CD4-positive, alpha-beta T cell (primary cell): ENCODE measurements around the gene CLDN24. TPM values are rescaled to one million over a fixed set of nuclear protein-coding genes. Genes with fewer than 3 reads are reported as not detected.

Source experiments
- ATAC-seq: fragments of 200-7000 bp; cut with Tn5 transposase; one replicate; pipeline ENCODE4 v1.10.0; 2022; ENCODE audit warnings: mild to moderate bottlenecking; ENCODE audit not compliant: poor library complexity
- CTCF ChIA-PET: fragments of 350-600 bp; sonication (Branson Sonifier 250); formaldehyde crosslinking; loops from one replicate; lab custom pipeline; 2021; ENCODE audit warnings: antibody characterized with exemption, inconsistent platforms; lab: Charles Lee
- POLR2A ChIA-PET: fragments of 350-600 bp; sonication (Branson Sonifier 250); formaldehyde crosslinking; loops from one replicate; lab custom pipeline; 2021; ENCODE audit warnings: antibody characterized with exemption, inconsistent platforms; lab: Charles Lee
- DNase-seq, 14 experiments: peaks; one replicate each; pipeline ENCODE4 v3.0.0-alpha.2; 2013 to 2020; ENCODE audit warnings: mixed read lengths in 2 of 14
- H3K27ac ChIP-seq, 2 donors: one replicate each; pipeline versions ENCODE4 v1.5.1 to v1.7.0; 2013; ENCODE audit warnings: low read length in 2 of 2, low read depth in 1 of 2, mild to moderate bottlenecking in 1 of 2
- H3K27me3 ChIP-seq, 2 experiments: 1 replicate in 1 of 2; 2 replicates in 1 of 2; pipeline versions ENCODE4 v1.6.1 to v1.7.0; 2013; ENCODE audit warnings: low read length in 2 of 2, control low read depth in 1 of 2, mild to moderate bottlenecking in 1 of 2, moderate library complexity in 1 of 2; ENCODE audit not compliant: insufficient read depth in 2 of 2, control insufficient read depth in 1 of 2
- H3K36me3 ChIP-seq: one replicate; pipeline ENCODE4 v1.6.1; 2013; ENCODE audit warnings: low read length, control low read depth; ENCODE audit not compliant: insufficient read depth
- H3K4me1 ChIP-seq: one replicate; pipeline ENCODE4 v1.6.1; 2013; ENCODE audit warnings: low read length, control low read depth; ENCODE audit not compliant: insufficient read depth
- H3K4me3 ChIP-seq: one replicate; pipeline ENCODE4 v1.5.1; 2013; ENCODE audit warnings: mild to moderate bottlenecking, low read length, moderate library complexity
- H3K9me3 ChIP-seq, 2 experiments: 1 replicate in 1 of 2; 2 replicates in 1 of 2; pipeline versions ENCODE4 v1.6.1 to v1.7.0; 2013; ENCODE audit warnings: low read length in 2 of 2, mild to moderate bottlenecking in 2 of 2, control low read depth in 1 of 2, moderate library complexity in 1 of 2; ENCODE audit not compliant: control insufficient read depth in 1 of 2, insufficient read depth in 1 of 2
- H3K27ac Mint-ChIP-seq: one replicate; pipeline ENCODE4 v1.8.0; 2020; ENCODE audit warnings: mixed read lengths
- H3K27me3 Mint-ChIP-seq: one replicate; pipeline ENCODE4 v1.8.0; 2021; ENCODE audit warnings: mixed read lengths
- H3K36me3 Mint-ChIP-seq: one replicate; pipeline ENCODE4 v1.8.0; 2021; ENCODE audit warnings: low read depth, mixed read lengths
- H3K4me1 Mint-ChIP-seq: one replicate; pipeline ENCODE4 v1.8.0; 2021; ENCODE audit warnings: low read depth, mixed read lengths
- H3K4me3 Mint-ChIP-seq: one replicate; pipeline ENCODE4 v1.8.0; 2020; ENCODE audit warnings: mild to moderate bottlenecking, mixed read lengths
- H3K9me3 Mint-ChIP-seq: one replicate; pipeline ENCODE4 v1.8.0; 2020; ENCODE audit warnings: mixed read lengths
- CTCF ChIP-seq: fragments of 200-600 bp; IDR thresholded peaks from one replicate; pipeline ENCODE4 v1.8.0; 2022; ENCODE audit warnings: antibody characterized with exemption, mild to moderate bottlenecking
- intact Hi-C, 2 experiments: fragments of 100-400 bp; cut with DNase I in 1 of 2; cut with micrococcal nuclease in 1 of 2; formaldehyde crosslinking; loops; one replicate each; pipeline versions ENCODE4 v1.15.1 to v1.9.0; 2023 to 2025; cut with DNase I, micrococcal nuclease
- total RNA-seq, 174 experiments: library from RNA in 2 of 174; stranded (reverse) in 2 of 174; gene quantifications; one replicate each; pipeline ENCODE4 v1.2.3 and lab custom pipeline; 2021 to 2026

CLDN24 gene
- total RNA-seq, 2 experiments from 2014 or later: not detected

GRCh38 chr4:183314336-183314735, 7.9 kb downstream of the CLDN24 start:
- no peaks in the 10 kb centered on the region for H3K4me1 Mint-ChIP-seq
- no peak overlapping the region for H3K4me3 ChIP-seq
- H3K9me3 ChIP-seq: no peaks in the 10 kb centered on the region
- H3K4me3 Mint-ChIP-seq: no peak overlapping the region
- TF ChIP-seq CTCF: no peak
- no peak for DNase-seq
- no peaks in the 10 kb centered on the region for H3K27me3 ChIP-seq
- intact Hi-C loops: no loop called here
- ChIA-PET CTCF (no interaction called here), POLR2A (no interaction called here)
- no peaks in the 10 kb centered on the region for H3K9me3 Mint-ChIP-seq
- ATAC-seq: no peak
- H3K27ac ChIP-seq: no peak overlapping the region
- H3K36me3 Mint-ChIP-seq: peaks cover 6% of the 10 kb centered on the region
- H3K36me3 ChIP-seq: no peaks in the 10 kb centered on the region
- H3K27me3 Mint-ChIP-seq: no peaks in the 10 kb centered on the region
- H3K27ac Mint-ChIP-seq: no peak overlapping the region
- H3K4me1 ChIP-seq: no peaks in the 10 kb centered on the region

- Mint-ChIP-seq H3K27ac (no peak overlapping the region), H3K4me3 (no peak overlapping the region), H3K27me3 (no peaks in the 10 kb centered on the region), H3K4me1 (no peaks in the 10 kb centered on the region), H3K36me3 (peaks cover 6% of the 10 kb centered on the region), H3K9me3 (no peaks in the 10 kb centered on the region)
- intact Hi-C loops: no loop called here
- no peak for TF ChIP-seq CTCF
- POLR2A ChIA-PET: no interaction called here
- Histone ChIP-seq H3K4me1 (no peaks in the 10 kb centered on the region), H3K9me3 (no peaks in the 10 kb centered on the region), H3K4me3 (no peak overlapping the region), H3K27me3 (no peaks in the 10 kb centered on the region), H3K27ac (no peak overlapping the region), H3K36me3 (no peaks in the 10 kb centered on the region)
- DNase-seq: no peak
- CTCF ChIA-PET: no interaction called here
- ATAC-seq: no peak
These were observed 9.4 kb downstream of the CLDN24 start for GRCh38 chr4:183312841-183313240.

GRCh38 chr4:183306811-183307210, 15.4 kb downstream of the CLDN24 start:
- no peaks in the 10 kb centered on the region for H3K27me3 Mint-ChIP-seq
- ChIA-PET CTCF (no interaction called here), POLR2A (no interaction called here)
- ATAC-seq: no peak
- H3K36me3 Mint-ChIP-seq: no peaks in the 10 kb centered on the region
- no peaks in the 10 kb centered on the region for H3K4me1 Mint-ChIP-seq
- H3K27ac Mint-ChIP-seq: no peak overlapping the region
- no peak for DNase-seq
- H3K36me3 ChIP-seq: no peaks in the 10 kb centered on the region
- H3K9me3 Mint-ChIP-seq: no peaks in the 10 kb centered on the region
- no peak for TF ChIP-seq CTCF
- H3K4me3 Mint-ChIP-seq: no peak overlapping the region
- no peaks in the 10 kb centered on the region for H3K9me3 ChIP-seq
- H3K4me3 ChIP-seq: no peak overlapping the region
- H3K27ac ChIP-seq: no peak overlapping the region
- no peaks in the 10 kb centered on the region for H3K27me3 ChIP-seq
- intact Hi-C loops: no loop called here
- no peaks in the 10 kb centered on the region for H3K4me1 ChIP-seq
